Sigmoid colon (tissue), 7 donors: ENCODE results near the gene SDC4. TPM values are rescaled to one million over a fixed set of nuclear protein-coding genes. Genes with fewer than 3 reads are reported as not detected.
A peak's percentile ranks its signal among the peaks of the same experiment; 100 is the strongest.

Source experiments
- DNase-seq: peaks from one replicate; pipeline ENCODE4 v3.0.0-alpha.2; 2019
- H3K27ac ChIP-seq, 4 donors: fragments of 200-600 bp; sonication (generic); one replicate each; pipeline ENCODE4 v1.5.1; 2016 to 2019; ENCODE audit warnings: mild to moderate bottlenecking in 1 of 4
- H3K27me3 ChIP-seq, 3 donors: fragments of 200-600 bp; sonication (generic); one replicate each; pipeline ENCODE4 v1.5.1; 2019; ENCODE audit warnings: mild to moderate bottlenecking in 1 of 3
- H3K36me3 ChIP-seq, 4 donors: fragments of 200-600 bp; sonication (generic); one replicate each; pipeline ENCODE4 v1.5.1; 2016 to 2019
- H3K4me1 ChIP-seq, 4 donors: fragments of 200-600 bp; sonication (generic); one replicate each; pipeline ENCODE4 v1.5.1; 2017 to 2019
- H3K4me3 ChIP-seq, 4 donors: fragments of 200-600 bp; sonication (generic); one replicate each; pipeline ENCODE4 v1.5.1; 2017 to 2019; ENCODE audit warnings: mild to moderate bottlenecking in 2 of 4, moderate library complexity in 1 of 4
- H3K9me3 ChIP-seq, 4 donors: fragments of 200-600 bp in 3 of 4; sonication (generic) in 3 of 4; one replicate each; pipeline versions ENCODE4 v1.5.1 to v1.6.1; 2013 to 2019
- CTCF ChIP-seq, 4 experiments: fragments of 450-650 bp in 3 of 4; fragments of 200-600 bp in 1 of 4; IDR thresholded peaks; one replicate each; pipeline ENCODE4 v1.5.1; 2016 to 2019; ENCODE audit warnings: antibody characterized with exemption in 4 of 4, mild to moderate bottlenecking in 3 of 4, moderate library complexity in 2 of 4
- EP300 ChIP-seq, 4 donors: sonication (generic); formaldehyde crosslinking; IDR thresholded peaks; one replicate each; pipeline ENCODE4 v1.6.1; 2017; ENCODE audit warnings: antibody characterized with exemption in 4 of 4
- POLR2A ChIP-seq, 2 donors: fragments of 450-650 bp; IDR thresholded peaks; one replicate each; pipeline ENCODE4 v1.6.1; 2016; ENCODE audit warnings: antibody characterized with exemption in 2 of 2, mild to moderate bottlenecking in 2 of 2, moderate library complexity in 2 of 2
- POLR2AphosphoS5 ChIP-seq, 4 donors: sonication (generic); formaldehyde crosslinking; IDR thresholded peaks; one replicate each; pipeline ENCODE4 v1.6.1; 2017; ENCODE audit warnings: antibody characterized with exemption in 4 of 4
- WGBS, 2 donors: extraction: QIAGEN DNeasy Blood & Tissue Kit; methylation state at CpG; one replicate each; pipeline ENCODE4 v1.1.7; 2013; 5-methylcytosine and 5-hydroxymethylcytosine counted together
- intact Hi-C: fragments of 100-400 bp; cut with DNase I; formaldehyde crosslinking; loops from one replicate; pipeline ENCODE4 v1.15.1; 2023
- polyA plus RNA-seq, 3 donors: library from polyadenylated mRNA; stranded (reverse); fragments of 200-250 nt; gene quantifications; one replicate each; pipeline ENCODE4 v1.2.3, GENCODE V29; 2013
- total RNA-seq, 4 donors: library from RNA; depleted of rRNA; stranded (reverse); fragments of >200 nt; gene quantifications; one replicate each; pipeline ENCODE4 v1.1.0, GENCODE V29; 2016
- donor health status: healthy with polysubstance abuse.
- donor health status: Bipolar disorder and iron deficiency.
- donor health status: healthy.

SDC4 gene
- total and polyA plus RNA-seq, 7 donors, result 22.2 to 149 (median 79.9) TPM

- no peak for DNase-seq
- H3K4me1 ChIP-seq, result peaks cover 0 to 19% (median 13%) of the 10 kb centered on the region in 4 donors
- 85 to 92% methylated on average over 11 of the region's 11 CpGs for WGBS, 2 donors
- intact Hi-C loops, result no loop called here
- peaks cover 0 to 4% (median 0%) of the 10 kb centered on the region in 4 donors for H3K36me3 ChIP-seq
- H3K4me3 ChIP-seq, result no peak overlapping the region
- no peak overlapping the region for H3K27ac ChIP-seq
- TF ChIP-seq POLR2A (IDR thresholded peaks at IDR 0.05), result no peak
- TF ChIP-seq POLR2AphosphoS5 (IDR thresholded peaks at IDR 0.05), result no peak
- TF ChIP-seq EP300 (IDR thresholded peaks at IDR 0.05), result no peak
- no peak for TF ChIP-seq CTCF (IDR thresholded peaks at IDR 0.05)
- no peaks in the 10 kb centered on the region for H3K9me3 ChIP-seq
- no peaks in the 10 kb centered on the region for H3K27me3 ChIP-seq
These were observed 29.0 kb upstream of the SDC4 start for GRCh38 chr20:45377269-45377668.

DNA sequence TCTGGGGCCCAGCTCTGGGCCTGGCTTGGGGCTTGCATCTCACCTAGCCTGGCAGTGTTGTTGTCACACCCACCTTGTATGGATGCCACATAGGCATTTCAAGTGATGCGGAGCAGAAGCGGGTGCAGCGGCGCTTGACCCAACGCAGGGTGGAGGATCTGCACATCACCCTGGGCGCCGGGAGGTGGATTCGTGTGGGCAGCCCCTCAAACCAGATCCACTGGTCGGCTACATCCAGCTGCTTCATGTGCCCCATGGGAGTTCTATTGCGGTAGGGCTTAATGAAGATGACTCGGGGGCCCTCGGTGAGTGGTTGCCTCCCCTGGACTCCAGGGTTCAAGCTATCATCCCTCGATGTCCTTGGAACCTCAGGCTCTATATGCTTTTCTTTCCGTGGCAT, 26.7 kb upstream of the SDC4 start:
- DNase-seq, result no peak
- no peaks in the 10 kb centered on the region for H3K9me3 ChIP-seq
- H3K27ac ChIP-seq, result peak overlapping the region in 3 of 4 donors; percentile 82 to 92 (median 83)
- TF ChIP-seq POLR2AphosphoS5 (IDR thresholded peaks at IDR 0.05), result no peak
- TF ChIP-seq POLR2A (IDR thresholded peaks at IDR 0.05), result no peak
- no peak for TF ChIP-seq CTCF (IDR thresholded peaks at IDR 0.05)
- TF ChIP-seq EP300 (IDR thresholded peaks at IDR 0.05), result no peak
- 97% methylated on average over 14 of the region's 14 CpGs for WGBS, 2 donors
- H3K27me3 ChIP-seq, result no peaks in the 10 kb centered on the region
- no peaks in the 10 kb centered on the region for H3K36me3 ChIP-seq
- peaks cover 0 to 19% (median 15%) of the 10 kb centered on the region in 4 donors for H3K4me1 ChIP-seq
- no peak overlapping the region for H3K4me3 ChIP-seq
- intact Hi-C loops, result loop anchor here (2.0 kb wide), 1 partner anchor 396 kb away; no protein-coding TSS in a partner anchor

- TF ChIP-seq EP300 (IDR thresholded peaks at IDR 0.05) (no peak), CTCF (IDR thresholded peaks at IDR 0.05) (no peak), POLR2AphosphoS5 (IDR thresholded peaks at IDR 0.05) (no peak), POLR2A (IDR thresholded peaks at IDR 0.05) (no peak)
- WGBS, 2 donors, result 47 to 58% methylated on average over 9 of the region's 9 CpGs
- no peak for DNase-seq
- peak overlapping the region; percentile 26 to 55 (median 48) for H3K4me3 ChIP-seq
- H3K27ac ChIP-seq, result peak overlapping the region; percentile 77 to 92 (median 82)
- no peaks in the 10 kb centered on the region for H3K27me3 ChIP-seq
- no peaks in the 10 kb centered on the region for H3K36me3 ChIP-seq
- intact Hi-C loops, result loop anchor here (2.0 kb wide), 1 partner anchor 397 kb away; no protein-coding TSS in a partner anchor
- H3K4me1 ChIP-seq, result peaks cover 0 to 19% (median 15%) of the 10 kb centered on the region in 4 donors
- no peaks in the 10 kb centered on the region for H3K9me3 ChIP-seq
These were observed 25.9 kb upstream of the SDC4 start for GRCh38 chr20:45374101-45374467.

- WGBS, 2 donors, result 4% methylated on average over 38 of the region's 38 CpGs
- Histone ChIP-seq H3K4me3 (peak overlapping the region; percentile 26 to 55 (median 48)), H3K27me3 (no peaks in the 10 kb centered on the region), H3K36me3 (peaks cover 0 to 5% (median 0%) of the 10 kb centered on the region in 4 donors), H3K9me3 (no peaks in the 10 kb centered on the region), H3K4me1 (peaks cover 0 to 19% (median 15%) of the 10 kb centered on the region in 4 donors), H3K27ac (peak overlapping the region; percentile 77 to 92 (median 82))
- peak; percentile 96 for DNase-seq
- intact Hi-C loops, result loop anchor here (1.0 to 2.0 kb wide), 3 partner anchors 33 to 397 kb away; no protein-coding TSS in a partner anchor
- TF ChIP-seq POLR2A (IDR thresholded peaks at IDR 0.05) (no peak), POLR2AphosphoS5 (IDR thresholded peaks at IDR 0.05) (peak; percentile 15 to 78 (median 62)), CTCF (IDR thresholded peaks at IDR 0.05) (peak; percentile 81 to 97 (median 90))
These were observed 25.3 kb upstream of the SDC4 start for GRCh38 chr20:45373353-45374100.
